HG02623 (cell line): ENCODE measurements around the gene SERTAD1.

ENCODE experiments used
- ATAC-seq: cut with Tn5 transposase; IDR thresholded peaks from one replicate; pipeline ENCODE4 v1.9.1; 2021; ENCODE audit warnings: moderate library complexity; ENCODE audit not compliant: unreplicated experiment

SERTAD1 gene

GRCh38 chr19:40380199-40381037 is 45.4 kb downstream of the SERTAD1 start:
- ATAC-seq: no peak

- no peak for ATAC-seq
Measured at GRCh38 chr19:40379446-40380198, 46.2 kb downstream of the SERTAD1 start.

- ATAC-seq: no peak
Measured at GRCh38 chr19:40378509-40378908, 47.3 kb downstream of the SERTAD1 start.

GRCh38 chr19:40377876-40378385 is 47.9 kb downstream of the SERTAD1 start:
- ATAC-seq: no peak

GRCh38 chr19:40376286-40376862 is 49.4 kb downstream of the SERTAD1 start:
- no peak for ATAC-seq

- no peak for ATAC-seq
Measured at GRCh38 chr19:40374084-40374483, 51.7 kb downstream of the SERTAD1 start.

- no peak for ATAC-seq
Measured at GRCh38 chr19:40371802-40372122, 54.0 kb downstream of the SERTAD1 start.
